ENCODE data around the gene MARCHF5.

- TF ChIP-seq POLR2AphosphoS5 (IDR thresholded peaks at IDR 0.05; ENCODE audit: low read depth, low read length) (no peak), CTCF (IDR thresholded peaks at IDR 0.05) (no peak), REST (IDR thresholded peaks at IDR 0.05; ENCODE audit: insufficient read depth in 1 of 2, low read depth in 2 of 2, low read length in 1 of 2) (no peak), SIN3A (IDR thresholded peaks at IDR 0.05; ENCODE audit: borderline replicate concordance, insufficient read depth, low read depth, low read length) (no peak)
These were observed 36.8 kb downstream of the MARCHF5 start for GRCh38 chr10:92327445-92328433.
